ENCODE results near the gene PLXNB2. TPM values are rescaled to one million over a fixed set of nuclear protein-coding genes. Genes with fewer than 3 reads are reported as not detected.

Gene PLXNB2
- total RNA-seq, 1 experiment from 2014 or later: 236 TPM

DNA sequence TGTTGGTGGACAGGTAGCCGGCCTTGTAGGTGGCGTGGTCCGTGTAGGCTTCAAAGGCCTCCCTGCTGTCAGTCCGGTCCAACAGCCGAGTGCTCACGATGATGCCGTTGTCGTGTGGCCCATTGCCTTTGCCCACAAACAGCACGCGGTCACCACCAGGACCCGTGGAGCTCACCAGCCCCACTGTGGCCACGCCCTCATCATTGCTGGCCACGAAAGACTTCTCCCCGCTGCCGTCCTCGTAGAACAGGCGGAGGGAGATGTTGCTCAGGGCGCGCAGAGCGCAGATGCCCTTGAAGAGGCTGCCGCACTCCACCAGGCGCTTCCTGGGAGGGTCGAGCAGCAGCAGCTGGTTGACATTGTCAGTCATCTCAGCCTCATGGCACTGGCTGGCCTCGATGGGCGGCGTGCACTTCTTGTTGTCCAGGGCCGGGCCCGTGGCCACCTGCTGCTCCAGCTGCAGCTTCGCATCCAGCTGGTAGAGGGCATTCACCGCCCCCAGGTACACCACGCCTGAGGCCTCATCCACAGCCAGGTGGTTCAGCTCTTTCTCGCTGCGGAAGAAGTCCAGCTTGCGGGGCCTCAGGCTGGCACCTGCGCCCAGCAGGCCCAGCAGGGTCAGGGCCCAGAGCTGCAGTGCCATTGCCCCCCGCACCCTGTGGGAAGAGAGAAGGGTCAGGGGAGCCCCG, 17.4 kb downstream of the PLXNB2 start (continued):
- TF ChIP-seq, protein P1, sequence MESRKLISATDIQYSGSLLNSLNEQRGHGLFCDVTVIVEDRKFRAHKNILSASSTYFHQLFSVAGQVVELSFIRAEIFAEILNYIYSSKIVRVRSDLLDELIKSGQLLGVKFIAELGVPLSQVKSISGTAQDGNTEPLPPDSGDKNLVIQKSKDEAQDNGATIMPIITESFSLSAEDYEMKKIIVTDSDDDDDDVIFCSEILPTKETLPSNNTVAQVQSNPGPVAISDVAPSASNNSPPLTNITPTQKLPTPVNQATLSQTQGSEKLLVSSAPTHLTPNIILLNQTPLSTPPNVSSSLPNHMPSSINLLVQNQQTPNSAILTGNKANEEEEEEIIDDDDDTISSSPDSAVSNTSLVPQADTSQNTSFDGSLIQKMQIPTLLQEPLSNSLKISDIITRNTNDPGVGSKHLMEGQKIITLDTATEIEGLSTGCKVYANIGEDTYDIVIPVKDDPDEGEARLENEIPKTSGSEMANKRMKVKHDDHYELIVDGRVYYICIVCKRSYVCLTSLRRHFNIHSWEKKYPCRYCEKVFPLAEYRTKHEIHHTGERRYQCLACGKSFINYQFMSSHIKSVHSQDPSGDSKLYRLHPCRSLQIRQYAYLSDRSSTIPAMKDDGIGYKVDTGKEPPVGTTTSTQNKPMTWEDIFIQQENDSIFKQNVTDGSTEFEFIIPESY (IDR thresholded peaks at IDR 0.05; ENCODE audit: extremely low read depth, insufficient replicate concordance, low read length): no peak
- no peak for TF ChIP-seq FOSL1 (IDR thresholded peaks at IDR 0.05; ENCODE audit: low read depth)
- no peak for TF ChIP-seq POLR2A (IDR thresholded peaks at IDR 0.05; ENCODE audit: borderline replicate concordance, extremely low read depth, insufficient read depth, insufficient read length)
- TF ChIP-seq, protein P2, sequence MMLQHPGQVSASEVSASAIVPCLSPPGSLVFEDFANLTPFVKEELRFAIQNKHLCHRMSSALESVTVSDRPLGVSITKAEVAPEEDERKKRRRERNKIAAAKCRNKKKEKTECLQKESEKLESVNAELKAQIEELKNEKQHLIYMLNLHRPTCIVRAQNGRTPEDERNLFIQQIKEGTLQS (IDR thresholded peaks at IDR 0.05): no peak

DNA sequence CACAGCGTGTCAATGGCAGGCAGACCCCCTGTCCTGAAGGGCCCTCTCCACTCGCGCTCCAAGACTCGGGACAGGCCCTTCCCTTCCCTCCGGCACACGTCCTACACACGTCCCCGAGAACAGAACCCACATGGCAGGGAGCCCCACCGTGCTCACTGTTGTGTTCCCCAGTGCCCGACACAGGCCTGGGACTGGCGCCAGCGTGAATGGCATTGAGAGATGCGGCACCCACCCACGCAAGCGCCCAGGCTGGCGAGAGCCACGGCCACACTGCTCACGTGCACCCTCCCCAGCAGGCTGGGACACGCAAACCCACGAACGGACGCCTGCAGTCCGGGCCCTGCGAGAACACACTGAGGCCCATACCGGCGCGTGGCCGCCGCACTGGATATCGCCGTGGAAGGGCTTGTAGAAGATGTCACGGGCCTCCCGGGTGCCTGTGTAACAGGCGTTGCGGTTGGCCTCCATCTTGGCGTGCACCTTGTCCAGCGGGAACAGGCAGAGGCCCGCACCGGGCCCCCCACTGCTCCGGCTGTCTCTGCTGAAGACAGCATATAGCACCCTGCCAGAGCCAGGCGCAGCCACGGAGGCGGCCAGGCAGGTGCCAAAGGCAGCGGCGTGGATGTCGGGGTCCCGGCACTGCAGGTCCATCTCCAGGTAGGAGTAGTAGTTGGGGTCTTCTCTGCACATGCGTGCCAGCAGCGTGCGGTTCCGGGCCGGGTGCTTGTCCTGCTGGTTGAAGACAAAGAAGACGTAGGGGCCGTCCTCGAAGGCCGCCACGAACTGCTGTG, 18.1 kb downstream of the PLXNB2 start:
- ChIA-PET CTCF (no interaction called here), POLR2A (no interaction called here), RAD21 (ENCODE audit: low non-redundant PET in 1 of 2, low total read pairs in 2 of 2, uncharacterized antibody in 2 of 2, unreplicated experiment in 2 of 2) (no interaction called here)
- Histone ChIP-seq H3K4me2 (ENCODE audit: low read length) (no peak overlapping the region), H3K27ac (ENCODE audit: low read depth, low read length) (peak overlapping the region; percentile 33; the same call in 1 of the 2 replicates), H3K79me2 (ENCODE audit: insufficient read depth, low read length) (peaks cover 76% of the 10 kb centered on the region), H4K20me1 (ENCODE audit: insufficient read depth) (no peaks in the 10 kb centered on the region), H3K9ac (ENCODE audit: low read length) (no peak overlapping the region), H2AFZ (ENCODE audit: low read depth, low read length, poor library complexity, severe bottlenecking) (no peak overlapping the region), H3K4me1 (ENCODE audit: control insufficient read depth in 1 of 2, insufficient read depth in 2 of 2, low read length in 2 of 2) (peaks cover 19 to 22% of the 10 kb centered on the region in 2 experiments), H3K36me3 (ENCODE audit: control insufficient read depth in 1 of 2, insufficient read depth in 2 of 2, low read length in 2 of 2) (peaks cover 18 to 53% of the 10 kb centered on the region in 2 experiments; a peak in 3 of 4 replicates), H3K9me2 (ENCODE audit: insufficient read depth) (no peaks in the 10 kb centered on the region), H3K4me3 (replicated peaks in 1 of 2; ENCODE audit: low read depth in 1 of 2, low read length in 2 of 2) (no peak overlapping the region), H3K27me3 (ENCODE audit: insufficient read depth, low read length) (no peaks in the 10 kb centered on the region), H3K9me3 (ENCODE audit: control insufficient read depth in 1 of 2, insufficient read depth in 1 of 2, low read depth in 1 of 2, low read length in 2 of 2) (no peaks in the 10 kb centered on the region)
- DNase-seq (ENCODE audit: low read depth, low spot score) (no peak), ATAC-seq (no peak)
- TF ChIP-seq CBX3 (IDR thresholded peaks at IDR 0.05; ENCODE audit: low read depth): no peak
- TF ChIP-seq POLR2A (IDR thresholded peaks at IDR 0.05; ENCODE audit: borderline replicate concordance, extremely low read depth, insufficient read depth, insufficient read length): no peak
- TF ChIP-seq, protein P2 (IDR thresholded peaks at IDR 0.05): no peak
- TF ChIP-seq, protein P3, sequence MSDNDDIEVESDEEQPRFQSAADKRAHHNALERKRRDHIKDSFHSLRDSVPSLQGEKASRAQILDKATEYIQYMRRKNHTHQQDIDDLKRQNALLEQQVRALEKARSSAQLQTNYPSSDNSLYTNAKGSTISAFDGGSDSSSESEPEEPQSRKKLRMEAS (IDR thresholded peaks at IDR 0.05): no peak
- no peak for TF ChIP-seq ZFX (IDR thresholded peaks at IDR 0.05)
- TF ChIP-seq, protein P4, sequence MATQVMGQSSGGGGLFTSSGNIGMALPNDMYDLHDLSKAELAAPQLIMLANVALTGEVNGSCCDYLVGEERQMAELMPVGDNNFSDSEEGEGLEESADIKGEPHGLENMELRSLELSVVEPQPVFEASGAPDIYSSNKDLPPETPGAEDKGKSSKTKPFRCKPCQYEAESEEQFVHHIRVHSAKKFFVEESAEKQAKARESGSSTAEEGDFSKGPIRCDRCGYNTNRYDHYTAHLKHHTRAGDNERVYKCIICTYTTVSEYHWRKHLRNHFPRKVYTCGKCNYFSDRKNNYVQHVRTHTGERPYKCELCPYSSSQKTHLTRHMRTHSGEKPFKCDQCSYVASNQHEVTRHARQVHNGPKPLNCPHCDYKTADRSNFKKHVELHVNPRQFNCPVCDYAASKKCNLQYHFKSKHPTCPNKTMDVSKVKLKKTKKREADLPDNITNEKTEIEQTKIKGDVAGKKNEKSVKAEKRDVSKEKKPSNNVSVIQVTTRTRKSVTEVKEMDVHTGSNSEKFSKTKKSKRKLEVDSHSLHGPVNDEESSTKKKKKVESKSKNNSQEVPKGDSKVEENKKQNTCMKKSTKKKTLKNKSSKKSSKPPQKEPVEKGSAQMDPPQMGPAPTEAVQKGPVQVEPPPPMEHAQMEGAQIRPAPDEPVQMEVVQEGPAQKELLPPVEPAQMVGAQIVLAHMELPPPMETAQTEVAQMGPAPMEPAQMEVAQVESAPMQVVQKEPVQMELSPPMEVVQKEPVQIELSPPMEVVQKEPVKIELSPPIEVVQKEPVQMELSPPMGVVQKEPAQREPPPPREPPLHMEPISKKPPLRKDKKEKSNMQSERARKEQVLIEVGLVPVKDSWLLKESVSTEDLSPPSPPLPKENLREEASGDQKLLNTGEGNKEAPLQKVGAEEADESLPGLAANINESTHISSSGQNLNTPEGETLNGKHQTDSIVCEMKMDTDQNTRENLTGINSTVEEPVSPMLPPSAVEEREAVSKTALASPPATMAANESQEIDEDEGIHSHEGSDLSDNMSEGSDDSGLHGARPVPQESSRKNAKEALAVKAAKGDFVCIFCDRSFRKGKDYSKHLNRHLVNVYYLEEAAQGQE (IDR thresholded peaks at IDR 0.05; ENCODE audit: low read depth): no peak
- no peak for TF ChIP-seq RAD21 (IDR thresholded peaks at IDR 0.05; ENCODE audit: low read depth)
- no peak for TF ChIP-seq SIN3A (IDR thresholded peaks at IDR 0.05; ENCODE audit: low read depth)
- TF ChIP-seq EGR1 (IDR thresholded peaks at IDR 0.05; ENCODE audit: low read depth): no peak
- TF ChIP-seq EZH2 (IDR thresholded peaks at IDR 0.05): no peak
- no peak for TF ChIP-seq YY1 (IDR thresholded peaks at IDR 0.05; ENCODE audit: extremely low read depth, insufficient replicate concordance, low read depth, low read length)
- TF ChIP-seq TCF7L2 (IDR thresholded peaks at IDR 0.05; ENCODE audit: borderline replicate concordance, extremely low read depth, insufficient read depth, insufficient read length): no peak
- no peak for TF ChIP-seq CEBPB (IDR thresholded peaks at IDR 0.05; ENCODE audit: low read depth)
- no TSS peak for BruUV-seq (replicated peaks)
- intact Hi-C loops (cut with micrococcal nuclease): no loop called here
